Spleen (tissue), 11 donors: ENCODE data around the gene NEO1. TPM values are rescaled to one million over a fixed set of nuclear protein-coding genes. Genes with fewer than 3 reads are reported as not detected.

Source experiments
- DNase-seq: peaks from one replicate; pipeline ENCODE4 v3.0.0-alpha.2; 2020
- H3K27ac ChIP-seq, 8 donors: fragments of 200-600 bp; sonication (generic) in 7 of 8; 1 replicate in 4 of 8; 2 replicates in 4 of 8; pipeline versions ENCODE4 v1.5.0 to v1.8.0; 2016 to 2021; ENCODE audit warnings: inconsistent platforms in 4 of 8, mild to moderate bottlenecking in 4 of 8, moderate library complexity in 1 of 8
- H3K27me3 ChIP-seq, 7 donors: fragments of 200-600 bp; sonication (generic) in 6 of 7; replicated peaks in 1 of 7; 1 replicate in 4 of 7; 2 replicates in 3 of 7; pipeline versions ENCODE4 v1.5.0 to v1.8.0; 2016 to 2021; ENCODE audit warnings: inconsistent platforms in 3 of 7, mild to moderate bottlenecking in 1 of 7
- H3K36me3 ChIP-seq, 6 donors: fragments of 200-600 bp; sonication (generic) in 5 of 6; 1 replicate in 4 of 6; 2 replicates in 2 of 6; pipeline versions ENCODE4 v1.5.0 to v1.8.0; 2016 to 2021; ENCODE audit warnings: inconsistent platforms in 2 of 6
- H3K4me1 ChIP-seq, 6 donors: fragments of 200-600 bp; sonication (generic) in 5 of 6; 1 replicate in 3 of 6; 2 replicates in 3 of 6; pipeline versions ENCODE4 v1.5.0 to v1.8.0; 2016 to 2021; ENCODE audit warnings: inconsistent platforms in 3 of 6
- H3K4me3 ChIP-seq, 8 donors: fragments of 200-600 bp; sonication (generic) in 7 of 8; 1 replicate in 4 of 8; 2 replicates in 4 of 8; pipeline versions ENCODE4 v1.5.0 to v1.8.0; 2016 to 2021; ENCODE audit warnings: inconsistent platforms in 4 of 8, mild to moderate bottlenecking in 4 of 8, moderate library complexity in 2 of 8
- H3K9me3 ChIP-seq, 8 donors: fragments of 200-600 bp; sonication (generic) in 7 of 8; 1 replicate in 4 of 8; 2 replicates in 4 of 8; pipeline versions ENCODE4 v1.5.0 to v1.8.0; 2016 to 2021; ENCODE audit warnings: inconsistent platforms in 4 of 8
- POLR2A ChIP-seq, 3 donors: fragments of 450-650 bp; IDR thresholded peaks; one replicate each; pipeline ENCODE4 v1.5.1; 2017; ENCODE audit warnings: antibody characterized with exemption in 3 of 3, mild to moderate bottlenecking in 1 of 3
- POLR2AphosphoS5 ChIP-seq, 3 donors: sonication (generic); formaldehyde crosslinking; IDR thresholded peaks; one replicate each; pipeline ENCODE4 v1.5.1; 2017; ENCODE audit warnings: antibody characterized with exemption in 3 of 3
- WGBS, 5 donors: extraction: QIAGEN DNeasy Blood & Tissue Kit in 3 of 5; methylation state at CpG; one replicate each; pipeline versions ENCODE4 v1.1.5 to v1.1.7; 2013 to 2018; 5-methylcytosine and 5-hydroxymethylcytosine counted together
- intact Hi-C: fragments of 100-400 bp; cut with DNase I; formaldehyde crosslinking; loops from one replicate; pipeline ENCODE4 v1.15.0; 2023; ENCODE audit warnings: low total_unique reads
- polyA plus RNA-seq, 3 donors: library from polyadenylated mRNA; stranded (reverse); fragments of 200-250 nt; gene quantifications; one replicate each; pipeline ENCODE4 v1.2.1, GENCODE V29; 2013
- total RNA-seq, 7 donors: library from RNA; depleted of rRNA in 3 of 7; stranded (reverse); fragments of >200 nt in 3 of 7; fragmentation: NEBNext Ultra II Directional in 4 of 7; extraction: Animal tissue kit (Norgen Biotek cat#: 25700) in 4 of 7; gene quantifications; one replicate each; pipeline versions ENCODE4 v1.1.0 to v1.2.1, GENCODE V29; 2016 to 2021
- TF ChIP-seq, protein P1 (sequence below), 11 experiments: fragments of 200-600 bp in 7 of 11; fragments of 450-650 bp in 4 of 11; sonication (generic) in 4 of 11; IDR thresholded peaks in 8 of 11; conservative IDR thresholded peaks in 3 of 11; 1 replicate in 7 of 11; 2 replicates in 4 of 11; pipeline versions ENCODE4 v1.4.0 to v1.8.0; 2016 to 2021; ENCODE audit warnings: antibody characterized with exemption in 11 of 11, inconsistent platforms in 4 of 11, mild to moderate bottlenecking in 1 of 11
- donor health status: healthy with polysubstance abuse.
- donor health status: DM: no; HTN: no; CAD: no; lungs with moderate emphysema.
- donor health status: DM: no; HTN: no; CAD: no.
- donor health status: Bipolar disorder and iron deficiency.
- donor health status: healthy.
- donor health status: DM: no; HTN: no; CAD: no.
- donor health status: DM: yes; HTN: yes; CAD: no.

NEO1 gene
- total and polyA plus RNA-seq, 10 donors = 1.4 to 14.3 (median 10.5) TPM

DNA sequence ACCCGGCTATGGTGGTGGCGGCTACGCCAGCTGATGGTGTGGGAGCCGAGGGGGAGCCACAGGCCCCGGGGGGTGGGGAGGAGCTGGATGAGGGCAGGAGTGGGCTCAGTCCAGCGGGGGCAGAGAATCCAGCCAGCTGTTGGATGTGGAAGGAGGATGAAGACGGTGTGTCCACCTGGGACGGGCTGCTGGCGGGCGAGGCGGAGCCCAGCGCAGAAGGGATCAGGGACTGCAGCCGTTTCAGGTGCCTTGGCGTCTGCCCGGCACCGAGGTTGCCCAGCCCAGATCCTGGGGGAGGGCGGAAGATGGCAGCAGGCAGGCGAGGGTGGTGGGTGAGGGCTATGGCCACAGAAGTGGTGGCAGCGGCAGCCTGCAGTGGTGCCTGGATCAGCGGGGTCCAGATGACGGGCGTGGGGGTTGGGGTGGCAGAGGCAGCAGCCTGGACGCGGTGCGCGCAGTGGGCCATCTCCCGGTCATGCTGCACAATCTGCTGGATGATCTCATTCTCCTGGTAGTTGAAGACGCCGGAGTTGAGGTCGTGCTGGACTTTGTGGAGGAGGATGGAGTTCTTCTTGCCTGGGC lies 271.2 kb downstream of the NEO1 start:
- intact Hi-C loops = no loop called here
- H3K9me3 ChIP-seq = no peaks in the 10 kb centered on the region
- no peak overlapping the region for H3K27ac ChIP-seq
- H3K27me3 ChIP-seq = peaks cover 0 to 78% (median 11%) of the 10 kb centered on the region in 7 donors
- H3K4me3 ChIP-seq = no peak overlapping the region
- 92 to 93% (median 92%) methylated on average over 30 of the region's 30 CpGs for WGBS, 5 donors
- H3K36me3 ChIP-seq = no peaks in the 10 kb centered on the region
- DNase-seq = peak; percentile 53
- peaks cover 0 to 17% (median 3%) of the 10 kb centered on the region in 6 donors for H3K4me1 ChIP-seq
- TF ChIP-seq, protein P1, sequence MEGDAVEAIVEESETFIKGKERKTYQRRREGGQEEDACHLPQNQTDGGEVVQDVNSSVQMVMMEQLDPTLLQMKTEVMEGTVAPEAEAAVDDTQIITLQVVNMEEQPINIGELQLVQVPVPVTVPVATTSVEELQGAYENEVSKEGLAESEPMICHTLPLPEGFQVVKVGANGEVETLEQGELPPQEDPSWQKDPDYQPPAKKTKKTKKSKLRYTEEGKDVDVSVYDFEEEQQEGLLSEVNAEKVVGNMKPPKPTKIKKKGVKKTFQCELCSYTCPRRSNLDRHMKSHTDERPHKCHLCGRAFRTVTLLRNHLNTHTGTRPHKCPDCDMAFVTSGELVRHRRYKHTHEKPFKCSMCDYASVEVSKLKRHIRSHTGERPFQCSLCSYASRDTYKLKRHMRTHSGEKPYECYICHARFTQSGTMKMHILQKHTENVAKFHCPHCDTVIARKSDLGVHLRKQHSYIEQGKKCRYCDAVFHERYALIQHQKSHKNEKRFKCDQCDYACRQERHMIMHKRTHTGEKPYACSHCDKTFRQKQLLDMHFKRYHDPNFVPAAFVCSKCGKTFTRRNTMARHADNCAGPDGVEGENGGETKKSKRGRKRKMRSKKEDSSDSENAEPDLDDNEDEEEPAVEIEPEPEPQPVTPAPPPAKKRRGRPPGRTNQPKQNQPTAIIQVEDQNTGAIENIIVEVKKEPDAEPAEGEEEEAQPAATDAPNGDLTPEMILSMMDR (IDR thresholded peaks at IDR 0.05 in 8 of 11, conservative IDR thresholded peaks at IDR 0.05 in 3 of 11) = no peak
- TF ChIP-seq POLR2A (IDR thresholded peaks at IDR 0.05) (no peak), POLR2AphosphoS5 (IDR thresholded peaks at IDR 0.05) (no peak)

DNA sequence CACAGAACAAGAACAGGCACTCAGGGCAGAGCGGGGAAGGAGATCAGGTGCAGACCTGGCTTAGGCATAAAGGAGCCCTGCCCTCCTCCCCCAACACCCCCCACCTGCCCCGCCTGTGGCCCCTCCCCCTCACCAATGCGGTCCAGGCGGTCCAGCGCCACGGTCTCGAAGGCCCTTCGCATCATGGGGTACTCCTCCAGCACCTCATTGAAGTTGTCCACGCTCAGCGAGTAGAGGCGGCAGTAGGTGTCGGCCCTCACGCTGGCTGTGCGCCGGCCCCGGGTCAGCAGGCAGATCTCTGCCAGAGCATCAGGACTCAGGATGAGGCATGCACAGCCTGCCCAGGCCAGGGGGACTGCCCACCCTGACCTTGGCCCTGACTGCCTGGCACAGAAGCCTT lies 271.7 kb downstream of the NEO1 start:
- H3K27me3 ChIP-seq = peaks cover 0 to 73% (median 11%) of the 10 kb centered on the region in 7 donors
- intact Hi-C loops = no loop called here
- H3K9me3 ChIP-seq = no peaks in the 10 kb centered on the region
- peak; percentile 65 for DNase-seq
- H3K4me1 ChIP-seq = peaks cover 0 to 12% (median under 1%) of the 10 kb centered on the region in 6 donors
- no peak for TF ChIP-seq POLR2AphosphoS5 (IDR thresholded peaks at IDR 0.05)
- TF ChIP-seq POLR2A (IDR thresholded peaks at IDR 0.05) = no peak
- TF ChIP-seq, protein P1 (IDR thresholded peaks at IDR 0.05 in 8 of 11, conservative IDR thresholded peaks at IDR 0.05 in 3 of 11) = no peak
- no peak overlapping the region for H3K4me3 ChIP-seq
- H3K27ac ChIP-seq = no peak overlapping the region
- WGBS, 5 donors = 93 to 100% (median 94%) methylated on average over 1 to 16 of the region's 16 CpGs
- no peaks in the 10 kb centered on the region for H3K36me3 ChIP-seq

GRCh38 chr15:73324496-73325170 lies 272.4 kb downstream of the NEO1 start:
- Histone ChIP-seq H3K4me3 (no peak overlapping the region), H3K4me1 (peaks cover 0 to 9% (median 0%) of the 10 kb centered on the region in 6 donors), H3K9me3 (no peaks in the 10 kb centered on the region), H3K27me3 (peaks cover 0 to 66% (median 5%) of the 10 kb centered on the region in 7 donors), H3K27ac (no peak overlapping the region), H3K36me3 (no peaks in the 10 kb centered on the region)
- intact Hi-C loops = no loop called here
- peak; percentile 38 for DNase-seq
- WGBS, 5 donors = 89 to 96% (median 93%) methylated on average over 5 to 16 of the region's 16 CpGs
- TF ChIP-seq, protein P1 (IDR thresholded peaks at IDR 0.05 in 8 of 11, conservative IDR thresholded peaks at IDR 0.05 in 3 of 11) = no peak
- TF ChIP-seq POLR2A (IDR thresholded peaks at IDR 0.05) = no peak
- TF ChIP-seq POLR2AphosphoS5 (IDR thresholded peaks at IDR 0.05) = no peak

- WGBS, 5 donors = 52 to 62% (median 55%) methylated on average over 12 to 29 of the region's 29 CpGs
- Histone ChIP-seq H3K36me3 (no peaks in the 10 kb centered on the region), H3K4me3 (no peak overlapping the region), H3K9me3 (no peaks in the 10 kb centered on the region), H3K27ac (no peak overlapping the region), H3K27me3 (peaks cover 0 to 59% (median 5%) of the 10 kb centered on the region in 7 donors), H3K4me1 (peaks cover 0 to 9% (median 0%) of the 10 kb centered on the region in 6 donors)
- intact Hi-C loops = no loop called here
- TF ChIP-seq, protein P1 (IDR thresholded peaks at IDR 0.05 in 8 of 11, conservative IDR thresholded peaks at IDR 0.05 in 3 of 11) = no peak
- TF ChIP-seq POLR2A (IDR thresholded peaks at IDR 0.05) (no peak), POLR2AphosphoS5 (IDR thresholded peaks at IDR 0.05) (no peak)
- peak; percentile 54 for DNase-seq
These were observed 273.1 kb downstream of the NEO1 start for GRCh38 chr15:73325191-73325861.
